HG03097 (cell line): ENCODE results near the gene PXN.
"Not testable (repeated sequence)": the region's sequence is repeated elsewhere in the genome, so short reads cannot be mapped to it uniquely, and the experiment has no call there.

Experiments
- ATAC-seq: cut with Tn5 transposase; IDR thresholded peaks from one replicate; pipeline ENCODE4 v1.9.1; 2021; ENCODE audit not compliant: unreplicated experiment, low FRiP score

The PXN gene

GRCh38 chr12:120262852-120263747 is 2.4 kb downstream of the PXN start:
- no peak for ATAC-seq

DNA sequence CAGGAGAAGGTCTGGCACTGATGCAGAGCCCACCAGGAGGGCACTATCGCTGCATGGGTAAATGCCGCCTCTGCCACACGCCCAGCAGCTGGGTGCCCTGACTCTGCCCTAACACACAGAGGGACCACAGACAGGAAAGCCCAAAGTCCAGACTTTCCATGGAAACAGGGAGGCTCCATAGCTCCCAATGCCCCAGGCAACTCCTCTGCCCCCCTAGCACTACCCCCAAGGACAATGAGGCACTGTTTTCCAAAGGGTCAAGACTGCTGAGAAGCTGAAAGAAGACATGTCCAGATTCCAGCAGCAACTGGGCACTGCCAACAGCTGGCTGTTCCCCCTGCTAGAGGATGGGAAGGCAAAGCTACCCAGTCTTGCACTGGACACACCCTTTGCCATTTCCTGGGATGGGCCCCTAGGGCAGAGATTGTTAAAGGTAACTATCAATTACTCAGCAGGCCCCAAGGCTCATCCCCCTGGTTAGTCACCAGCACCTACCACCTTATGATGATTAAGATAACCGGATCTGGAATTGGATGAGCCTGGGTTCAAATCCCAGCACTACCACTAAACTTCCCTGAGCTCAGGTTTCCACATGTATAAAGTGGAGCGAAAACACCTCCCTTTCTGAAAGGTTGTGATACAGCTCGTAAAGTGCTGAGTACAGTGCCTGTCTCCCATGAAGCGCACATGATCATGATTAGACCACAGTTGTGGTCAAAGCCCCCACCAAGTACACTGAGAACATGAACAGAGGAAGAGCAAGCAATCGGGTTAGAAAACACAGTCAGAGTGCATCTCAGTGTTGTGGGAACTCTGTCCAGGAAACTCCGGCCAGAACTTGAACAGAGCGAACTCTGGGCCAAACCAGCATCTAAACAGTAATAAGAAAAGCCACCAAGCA is 3.3 kb downstream of the PXN start:
- ATAC-seq = no peak

GRCh38 chr12:120260607-120261006 is 4.9 kb downstream of the PXN start:
- no peak for ATAC-seq

DNA sequence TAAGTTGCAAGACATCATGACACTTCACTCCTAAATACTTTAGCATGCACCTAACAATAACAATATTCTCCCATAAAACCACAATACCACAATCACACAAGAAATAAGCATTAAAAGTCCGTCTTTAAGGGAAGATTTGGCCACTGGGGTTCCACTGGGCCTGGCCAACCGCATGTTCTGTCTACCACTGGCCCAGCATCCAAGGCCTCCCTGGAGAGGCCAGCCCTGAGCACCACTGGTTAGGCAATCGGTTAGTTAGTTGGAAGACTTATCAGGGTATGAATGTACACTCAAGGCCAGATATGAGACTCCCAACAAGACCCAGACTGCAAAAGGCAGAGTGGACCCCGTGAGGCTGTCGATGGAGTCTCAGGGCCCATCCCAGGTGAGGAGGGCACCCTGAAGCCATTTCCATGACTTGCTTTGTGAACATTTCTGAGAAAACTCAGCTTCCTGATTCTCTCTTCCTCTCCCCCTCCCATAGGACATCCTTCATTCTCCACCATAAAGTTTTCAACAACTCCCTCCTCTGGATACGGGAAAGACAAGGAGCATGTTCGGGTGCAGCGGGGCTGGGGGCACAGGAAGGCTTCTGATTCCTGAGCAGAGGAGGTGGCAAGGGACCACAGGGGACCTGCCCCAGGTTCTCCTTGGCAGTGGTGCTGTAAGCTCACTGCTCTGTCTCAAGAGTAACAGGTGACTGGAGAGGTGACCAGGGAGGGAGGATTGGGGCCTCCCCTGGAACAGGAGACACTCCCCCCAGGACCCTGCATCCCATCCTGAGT is 5.9 kb downstream of the PXN start:
- no peak for ATAC-seq

DNA sequence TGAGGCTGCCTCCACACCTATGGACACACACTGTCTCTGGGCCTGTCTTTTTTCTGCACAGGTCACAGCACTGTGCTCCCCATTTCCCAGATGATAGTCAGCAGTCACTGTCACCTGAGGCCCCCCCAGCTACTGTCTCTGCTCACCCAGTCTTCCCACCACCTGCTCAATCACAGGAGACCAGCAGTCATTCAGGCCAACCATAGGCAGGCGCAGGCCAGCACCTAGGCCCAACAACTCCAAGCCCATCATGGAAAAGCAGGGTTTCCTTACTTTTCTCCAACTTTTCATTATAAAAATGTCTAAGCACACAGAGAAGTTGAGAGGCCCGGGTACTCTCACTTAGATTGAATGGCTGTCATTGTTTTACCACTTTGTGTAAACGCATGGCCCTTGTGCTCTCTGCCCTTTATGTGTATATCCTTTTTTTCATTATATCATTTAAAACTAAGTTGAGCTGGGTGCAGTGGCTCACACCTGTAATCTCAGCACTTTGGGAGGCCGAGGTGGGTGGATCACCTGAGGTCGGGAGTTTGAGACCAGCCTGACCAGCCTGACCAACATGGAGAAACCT is 7.1 kb downstream of the PXN start:
- no peak for ATAC-seq

- ATAC-seq = no peak
Observed at GRCh38 chr12:120257041-120257821, 8.3 kb downstream of the PXN start.

DNA sequence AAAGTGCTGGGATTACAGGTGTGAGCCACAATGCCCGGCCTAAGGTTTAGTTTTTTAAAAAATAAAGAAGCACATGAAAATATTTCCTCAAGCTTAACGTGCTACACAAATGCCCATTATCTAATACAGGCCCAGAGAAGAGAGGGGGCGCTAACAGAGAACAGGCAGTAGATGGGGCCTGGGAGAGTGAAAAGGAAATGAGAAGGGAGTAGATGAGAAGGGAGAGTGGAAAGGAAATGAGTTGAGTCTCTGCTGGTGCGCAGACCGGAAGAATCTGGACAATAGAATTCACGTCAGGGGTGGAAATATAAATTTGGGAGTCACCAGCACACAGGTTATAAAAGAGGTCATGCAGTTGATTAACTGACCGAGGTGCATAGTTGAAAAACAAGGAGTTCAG is 10.7 kb downstream of the PXN start:
- no peak for ATAC-seq

GRCh38 chr12:120253313-120253712 is 12.2 kb downstream of the PXN start:
- not testable (repeated sequence) for ATAC-seq

- ATAC-seq = no peak
Observed at GRCh38 chr12:120252071-120252906, 13.2 kb downstream of the PXN start.

DNA sequence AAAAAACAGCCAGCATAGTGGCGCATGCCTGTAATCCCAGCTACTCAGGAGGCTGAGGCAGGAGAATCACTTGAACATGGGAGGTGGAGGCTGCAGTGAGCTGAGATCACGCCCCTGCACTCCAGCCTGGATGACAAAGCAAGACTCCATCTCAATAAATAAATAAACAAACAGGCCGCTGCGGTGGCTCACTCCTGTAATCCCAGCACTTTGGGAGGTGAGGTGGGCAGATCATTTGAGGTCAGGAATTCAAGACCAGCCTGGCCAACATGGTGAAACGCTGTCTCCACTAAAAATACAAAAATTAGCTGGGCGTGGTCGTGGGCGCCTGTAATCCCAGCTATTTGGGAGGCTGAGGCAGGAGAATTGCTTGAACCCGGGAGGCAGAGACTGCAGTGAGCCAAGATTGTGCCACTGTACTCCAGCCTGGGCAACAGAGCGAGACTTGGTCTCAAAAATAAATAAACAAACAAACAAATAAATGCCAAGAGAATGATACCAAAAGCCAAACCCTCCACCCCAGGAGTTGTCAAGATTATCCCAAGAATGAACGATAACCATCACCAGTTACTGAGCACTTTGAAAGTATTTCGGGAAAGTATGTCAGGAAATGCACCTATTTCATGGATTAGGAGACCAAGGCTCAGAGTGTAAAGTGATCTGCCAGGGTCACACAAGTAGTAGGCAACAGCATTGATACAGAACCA is 14.0 kb downstream of the PXN start:
- not testable (repeated sequence) for ATAC-seq

DNA sequence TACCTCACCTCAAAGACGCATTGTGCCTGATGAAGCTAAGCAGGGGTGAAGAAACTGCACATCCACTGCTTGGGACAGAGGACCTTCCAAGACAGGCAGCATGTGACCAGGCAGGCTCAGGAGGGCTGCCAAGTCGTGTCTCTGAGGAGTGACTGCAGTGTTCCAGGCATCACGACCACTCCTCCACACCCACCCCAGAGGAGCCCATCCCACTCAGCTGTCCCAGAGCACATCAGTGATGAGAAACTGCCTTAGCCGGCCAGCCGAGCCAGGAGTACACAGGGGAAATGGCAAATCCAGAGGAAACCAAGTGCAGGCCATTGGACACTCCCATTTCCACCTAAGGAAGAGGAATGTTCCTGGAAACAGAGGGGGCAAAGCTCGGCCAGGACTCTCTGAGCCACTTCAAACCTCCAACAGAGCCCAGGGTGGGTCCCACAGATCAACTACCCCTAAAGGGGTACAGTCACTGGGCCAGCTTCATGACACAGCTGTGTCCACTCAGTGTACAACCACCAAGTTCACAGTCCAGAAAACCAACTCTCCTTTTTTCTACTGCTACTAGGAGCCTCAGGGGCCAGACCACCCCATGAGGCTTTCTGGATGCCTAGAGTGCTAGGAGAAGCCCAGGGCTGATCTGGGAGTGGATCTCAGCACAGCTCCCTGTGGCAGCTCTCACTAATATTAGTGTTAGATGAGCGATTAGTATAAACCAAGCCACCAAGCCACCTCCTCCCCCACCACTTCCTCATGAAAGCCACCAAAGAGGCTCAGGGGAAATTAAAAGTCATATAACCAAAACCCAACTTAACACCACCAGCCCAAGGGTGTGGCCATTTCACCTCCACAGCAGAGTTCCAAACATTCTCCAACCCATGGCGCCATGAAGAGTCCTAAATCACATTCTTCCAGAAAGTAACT is 15.4 kb downstream of the PXN start:
- no peak for ATAC-seq

DNA sequence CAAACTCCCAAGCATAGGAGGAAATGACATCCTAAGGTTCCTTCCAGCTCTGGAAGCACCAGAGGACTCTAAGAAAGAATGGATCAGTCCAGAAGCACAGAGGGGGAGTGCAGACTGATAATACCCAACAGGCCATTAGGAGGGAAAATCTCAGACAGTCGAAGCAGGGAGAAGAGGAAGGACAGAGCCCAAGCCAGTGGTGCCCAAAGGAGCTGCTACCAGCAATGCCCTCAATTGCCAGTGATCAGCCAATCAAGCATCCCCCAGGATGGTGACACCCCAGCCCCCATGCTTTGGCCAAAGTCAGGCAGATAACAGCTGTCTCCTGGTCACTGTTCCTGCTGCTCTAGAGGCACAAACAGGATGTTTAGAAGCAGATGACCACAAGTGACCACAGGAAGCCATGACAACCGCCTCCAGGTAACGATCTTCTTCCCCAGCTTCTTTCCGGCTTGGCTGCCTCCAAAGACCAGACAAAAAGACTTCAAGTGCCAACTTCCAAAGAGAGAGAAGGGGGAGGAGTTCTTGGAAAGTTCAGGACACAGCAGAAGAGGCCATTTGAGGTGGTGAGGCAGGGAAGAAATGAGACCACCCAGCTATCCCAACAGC is 16.2 kb downstream of the PXN start:
- ATAC-seq = no peak

GRCh38 chr12:120247621-120248030 is 17.9 kb downstream of the PXN start:
- ATAC-seq = no peak

- no peak for ATAC-seq
Observed at GRCh38 chr12:120247183-120247582, 18.3 kb downstream of the PXN start.

DNA sequence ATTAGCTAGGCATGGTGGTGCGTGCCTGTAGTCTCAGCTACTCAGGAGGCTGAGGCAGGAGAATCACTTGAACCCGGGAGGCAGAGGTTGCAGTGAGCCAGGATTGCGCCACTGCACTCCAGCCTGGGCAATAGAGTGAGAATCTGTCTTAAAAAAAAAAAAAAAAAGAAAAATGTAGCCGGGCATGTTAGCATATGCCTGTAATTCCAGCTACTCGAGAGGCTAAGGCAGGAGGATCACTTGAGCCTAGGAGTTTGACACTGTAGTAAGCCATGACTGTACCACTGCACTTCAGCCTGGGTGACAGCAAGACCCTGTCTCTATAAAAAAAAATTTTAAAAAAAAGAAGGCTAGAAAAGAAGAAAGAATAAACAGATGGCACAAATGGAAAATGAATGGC is 18.8 kb downstream of the PXN start:
- ATAC-seq = not testable (repeated sequence)

DNA sequence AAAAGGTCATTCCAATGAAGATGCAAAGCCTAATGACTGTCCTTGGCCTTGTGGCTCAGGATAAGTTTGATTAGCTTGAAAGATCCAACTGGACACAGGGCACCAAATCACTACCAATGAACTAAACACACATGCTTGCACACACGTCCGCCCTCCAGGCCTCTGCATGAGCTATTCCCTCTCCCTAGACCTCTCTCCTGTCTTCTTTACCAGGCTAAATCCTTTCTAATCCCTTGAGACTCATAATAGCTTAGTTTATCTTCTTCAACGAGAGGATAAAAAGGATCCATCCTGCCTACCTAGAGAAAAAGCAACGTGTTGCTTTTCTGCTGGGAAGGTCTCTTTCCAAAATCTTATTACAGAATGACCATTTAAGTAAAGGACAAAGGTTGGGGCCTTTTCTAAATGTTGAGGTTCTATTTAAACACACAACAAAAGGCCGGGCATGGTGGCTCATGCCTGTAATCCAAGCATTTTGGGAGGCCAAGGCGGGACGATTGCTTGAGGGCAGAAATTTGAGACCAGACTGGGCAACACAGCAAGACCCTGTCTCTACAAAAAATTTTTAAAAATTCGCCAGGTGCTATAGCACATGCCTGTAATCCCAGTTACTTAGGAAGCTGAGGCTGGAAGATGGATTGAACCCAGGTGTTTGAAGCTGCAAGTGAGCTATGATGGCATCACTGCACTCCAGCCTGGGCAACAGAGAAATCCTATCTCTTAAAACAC is 22.4 kb downstream of the PXN start:
- no peak for ATAC-seq
